RWPE2 (cell line): Measurements from ENCODE around the gene ZFAND5.
A peak's percentile ranks its signal among the peaks of the same experiment; 100 is the strongest.

Source experiments
- ATAC-seq: fragments of 200-7000 bp; cut with Tn5 transposase; 3 replicates; pipeline ENCODE4 v1.9.1; 2021; ENCODE audit warnings: low read depth
- DNase-seq: peaks from one replicate; pipeline ENCODE4 v3.0.0-alpha.2; 2020; ENCODE audit warnings: low spot score
- H3K27ac ChIP-seq: fragments of 450-650 bp; 2 replicates; pipeline ENCODE4 v1.5.1; 2017; ENCODE audit warnings: mild to moderate bottlenecking; ENCODE audit not compliant: poor library complexity, severe bottlenecking
- H3K27me3 ChIP-seq: fragments of 250-450 bp; sonication (Bioruptor Pico); 2 replicates; pipeline ENCODE4 v1.5.1; 2021; ENCODE audit warnings: mild to moderate bottlenecking, moderate library complexity; ENCODE audit not compliant: insufficient read depth, poor library complexity, severe bottlenecking
- H3K36me3 ChIP-seq: fragments of 250-450 bp; sonication (Bioruptor Pico); 2 replicates; pipeline ENCODE4 v1.5.1; 2020; ENCODE audit warnings: low read depth, mild to moderate bottlenecking, moderate library complexity
- H3K4me1 ChIP-seq: fragments of 250-450 bp; sonication (Bioruptor Pico); 2 replicates; pipeline ENCODE4 v1.5.1; 2021; ENCODE audit warnings: mild to moderate bottlenecking, moderate library complexity; ENCODE audit not compliant: insufficient read depth, poor library complexity, severe bottlenecking
- H3K4me3 ChIP-seq: fragments of 250-450 bp; sonication (Bioruptor Pico); 2 replicates; pipeline ENCODE4 v1.5.1; 2021; ENCODE audit warnings: mild to moderate bottlenecking, moderate library complexity; ENCODE audit not compliant: severe bottlenecking
- H3K9me3 ChIP-seq: fragments of 250-450 bp; sonication (Bioruptor Pico); 2 replicates; pipeline ENCODE4 v1.5.1; 2021; ENCODE audit warnings: mild to moderate bottlenecking, moderate library complexity; ENCODE audit not compliant: severe bottlenecking
- TF ChIP-seq, protein P1 (sequence below): fragments of 450-650 bp; IDR thresholded peaks from one replicate; pipeline ENCODE4 v1.5.1; 2017; ENCODE audit warnings: mild to moderate bottlenecking, moderate library complexity; ENCODE audit not compliant: poor library complexity, severe bottlenecking

ZFAND5 gene

GRCh38 chr9:72309364-72310133 is 55.5 kb downstream of the ZFAND5 start:
- TF ChIP-seq, protein P1, sequence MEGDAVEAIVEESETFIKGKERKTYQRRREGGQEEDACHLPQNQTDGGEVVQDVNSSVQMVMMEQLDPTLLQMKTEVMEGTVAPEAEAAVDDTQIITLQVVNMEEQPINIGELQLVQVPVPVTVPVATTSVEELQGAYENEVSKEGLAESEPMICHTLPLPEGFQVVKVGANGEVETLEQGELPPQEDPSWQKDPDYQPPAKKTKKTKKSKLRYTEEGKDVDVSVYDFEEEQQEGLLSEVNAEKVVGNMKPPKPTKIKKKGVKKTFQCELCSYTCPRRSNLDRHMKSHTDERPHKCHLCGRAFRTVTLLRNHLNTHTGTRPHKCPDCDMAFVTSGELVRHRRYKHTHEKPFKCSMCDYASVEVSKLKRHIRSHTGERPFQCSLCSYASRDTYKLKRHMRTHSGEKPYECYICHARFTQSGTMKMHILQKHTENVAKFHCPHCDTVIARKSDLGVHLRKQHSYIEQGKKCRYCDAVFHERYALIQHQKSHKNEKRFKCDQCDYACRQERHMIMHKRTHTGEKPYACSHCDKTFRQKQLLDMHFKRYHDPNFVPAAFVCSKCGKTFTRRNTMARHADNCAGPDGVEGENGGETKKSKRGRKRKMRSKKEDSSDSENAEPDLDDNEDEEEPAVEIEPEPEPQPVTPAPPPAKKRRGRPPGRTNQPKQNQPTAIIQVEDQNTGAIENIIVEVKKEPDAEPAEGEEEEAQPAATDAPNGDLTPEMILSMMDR, result no peak
- H3K27me3 ChIP-seq, result no peaks in the 10 kb centered on the region
- no peak for ATAC-seq
- no peaks in the 10 kb centered on the region for H3K4me1 ChIP-seq
- H3K9me3 ChIP-seq, result no peaks in the 10 kb centered on the region
- no peak overlapping the region for H3K27ac ChIP-seq
- no peaks in the 10 kb centered on the region for H3K36me3 ChIP-seq
- no peak for DNase-seq
- H3K4me3 ChIP-seq, result no peak overlapping the region

DNA sequence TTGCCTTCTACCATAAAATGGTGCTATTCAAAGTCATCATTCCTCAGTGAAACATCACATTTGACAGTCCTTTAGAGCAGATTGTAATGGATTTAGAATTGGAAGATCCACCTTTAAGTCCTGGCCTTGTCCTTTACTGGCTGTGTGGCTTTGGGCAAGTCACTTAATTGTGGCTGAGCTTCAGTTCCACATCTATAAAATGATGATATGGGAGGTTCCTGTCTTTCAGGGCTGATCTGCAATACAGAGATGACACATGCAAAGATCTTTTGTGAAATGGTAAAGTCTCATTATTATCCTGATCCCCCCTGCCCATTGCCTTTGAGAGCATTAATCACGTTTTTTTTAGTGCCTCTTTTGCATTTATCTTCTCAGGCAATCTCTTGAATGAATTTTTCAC is 58.2 kb downstream of the ZFAND5 start:
- no peak for ATAC-seq
- Histone ChIP-seq H3K4me3 (no peak overlapping the region), H3K4me1 (no peaks in the 10 kb centered on the region), H3K36me3 (no peaks in the 10 kb centered on the region), H3K27ac (no peak overlapping the region), H3K27me3 (no peaks in the 10 kb centered on the region), H3K9me3 (no peaks in the 10 kb centered on the region)
- DNase-seq, result no peak
- TF ChIP-seq, protein P1, result no peak

DNA sequence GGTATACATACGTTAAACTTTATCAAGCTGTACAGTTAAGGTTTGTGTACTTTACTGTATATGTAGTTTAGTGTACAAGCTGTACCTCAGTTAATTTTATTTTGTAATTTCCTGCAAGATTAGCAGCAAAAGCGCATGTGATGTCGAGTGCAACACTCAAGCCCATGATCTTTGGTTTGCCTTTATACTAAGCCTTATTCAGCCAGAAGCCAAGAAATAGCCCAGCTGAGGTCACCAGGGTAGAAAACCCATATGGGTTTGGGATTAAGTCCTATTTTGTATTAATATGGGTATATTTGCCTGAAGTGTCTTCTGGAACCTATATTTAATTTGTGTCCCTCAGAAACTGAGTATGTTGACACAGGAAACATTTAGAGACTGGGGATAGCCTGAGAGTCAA is 59.3 kb downstream of the ZFAND5 start:
- Histone ChIP-seq H3K27me3 (no peaks in the 10 kb centered on the region), H3K27ac (no peak overlapping the region), H3K36me3 (no peaks in the 10 kb centered on the region), H3K9me3 (no peaks in the 10 kb centered on the region), H3K4me3 (no peak overlapping the region), H3K4me1 (no peaks in the 10 kb centered on the region)
- TF ChIP-seq, protein P1, result no peak
- DNase-seq, result no peak
- no peak for ATAC-seq

GRCh38 chr9:72305102-72305546 is 59.9 kb downstream of the ZFAND5 start:
- Histone ChIP-seq H3K9me3 (no peaks in the 10 kb centered on the region), H3K36me3 (no peaks in the 10 kb centered on the region), H3K27ac (no peak overlapping the region), H3K4me3 (no peak overlapping the region), H3K4me1 (no peaks in the 10 kb centered on the region), H3K27me3 (no peaks in the 10 kb centered on the region)
- peak; percentile 58 for ATAC-seq
- no peak for DNase-seq
- TF ChIP-seq, protein P1, result no peak

GRCh38 chr9:72304538-72304937 is 60.5 kb downstream of the ZFAND5 start:
- H3K27ac ChIP-seq, result no peak overlapping the region

More at GRCh38 chr9:72304538-72304937, 60.5 kb downstream of the ZFAND5 start:
- Histone ChIP-seq H3K9me3 (no peaks in the 10 kb centered on the region), H3K36me3 (no peaks in the 10 kb centered on the region), H3K27me3 (no peaks in the 10 kb centered on the region), H3K4me3 (no peak overlapping the region), H3K4me1 (no peaks in the 10 kb centered on the region)
- DNase-seq, result no peak
- TF ChIP-seq, protein P1, result no peak
- no peak for ATAC-seq
